ENCODE data around the gene CX3CR1. TPM values are rescaled to one million over a fixed set of nuclear protein-coding genes. Genes with fewer than 3 reads are reported as not detected.

The CX3CR1 gene
- total and polyA plus RNA-seq, 9 of the 15 experiments (the other 6 are each of a cell fraction or from before 2014, with no cell fraction given) = 0.03 to 0.21 TPM; not detected in 7

DNA sequence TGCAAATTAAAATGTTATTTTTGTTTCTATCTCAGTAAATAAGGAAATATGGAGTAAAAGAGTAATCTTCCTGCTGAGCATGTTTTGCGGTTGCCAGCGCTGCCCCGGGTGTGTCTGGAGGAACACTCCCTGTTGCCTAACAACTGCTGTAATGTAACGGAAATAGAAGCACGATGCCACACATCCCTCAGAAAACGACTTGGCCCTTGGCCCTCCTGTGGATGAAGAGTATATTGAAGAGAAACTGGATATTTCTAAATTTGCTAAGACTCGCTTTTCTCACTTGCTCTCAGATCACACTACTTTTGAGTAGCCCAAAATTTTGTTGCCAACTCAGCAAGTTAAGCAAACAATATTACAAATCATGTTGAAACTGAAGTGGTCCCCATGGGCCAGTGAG, 18.9 kb downstream of the CX3CR1 start (continued):
- TF ChIP-seq, protein P1, sequence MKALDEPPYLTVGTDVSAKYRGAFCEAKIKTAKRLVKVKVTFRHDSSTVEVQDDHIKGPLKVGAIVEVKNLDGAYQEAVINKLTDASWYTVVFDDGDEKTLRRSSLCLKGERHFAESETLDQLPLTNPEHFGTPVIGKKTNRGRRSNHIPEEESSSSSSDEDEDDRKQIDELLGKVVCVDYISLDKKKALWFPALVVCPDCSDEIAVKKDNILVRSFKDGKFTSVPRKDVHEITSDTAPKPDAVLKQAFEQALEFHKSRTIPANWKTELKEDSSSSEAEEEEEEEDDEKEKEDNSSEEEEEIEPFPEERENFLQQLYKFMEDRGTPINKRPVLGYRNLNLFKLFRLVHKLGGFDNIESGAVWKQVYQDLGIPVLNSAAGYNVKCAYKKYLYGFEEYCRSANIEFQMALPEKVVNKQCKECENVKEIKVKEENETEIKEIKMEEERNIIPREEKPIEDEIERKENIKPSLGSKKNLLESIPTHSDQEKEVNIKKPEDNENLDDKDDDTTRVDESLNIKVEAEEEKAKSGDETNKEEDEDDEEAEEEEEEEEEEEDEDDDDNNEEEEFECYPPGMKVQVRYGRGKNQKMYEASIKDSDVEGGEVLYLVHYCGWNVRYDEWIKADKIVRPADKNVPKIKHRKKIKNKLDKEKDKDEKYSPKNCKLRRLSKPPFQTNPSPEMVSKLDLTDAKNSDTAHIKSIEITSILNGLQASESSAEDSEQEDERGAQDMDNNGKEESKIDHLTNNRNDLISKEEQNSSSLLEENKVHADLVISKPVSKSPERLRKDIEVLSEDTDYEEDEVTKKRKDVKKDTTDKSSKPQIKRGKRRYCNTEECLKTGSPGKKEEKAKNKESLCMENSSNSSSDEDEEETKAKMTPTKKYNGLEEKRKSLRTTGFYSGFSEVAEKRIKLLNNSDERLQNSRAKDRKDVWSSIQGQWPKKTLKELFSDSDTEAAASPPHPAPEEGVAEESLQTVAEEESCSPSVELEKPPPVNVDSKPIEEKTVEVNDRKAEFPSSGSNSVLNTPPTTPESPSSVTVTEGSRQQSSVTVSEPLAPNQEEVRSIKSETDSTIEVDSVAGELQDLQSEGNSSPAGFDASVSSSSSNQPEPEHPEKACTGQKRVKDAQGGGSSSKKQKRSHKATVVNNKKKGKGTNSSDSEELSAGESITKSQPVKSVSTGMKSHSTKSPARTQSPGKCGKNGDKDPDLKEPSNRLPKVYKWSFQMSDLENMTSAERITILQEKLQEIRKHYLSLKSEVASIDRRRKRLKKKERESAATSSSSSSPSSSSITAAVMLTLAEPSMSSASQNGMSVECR (CRISPR knock-in tag; IDR thresholded peaks at IDR 0.05) = no peak
- TF ChIP-seq CHCHD3 (CRISPR knock-in tag; IDR thresholded peaks at IDR 0.05) = no peak
- TF ChIP-seq EWSR1 (IDR thresholded peaks at IDR 0.05; ENCODE audit: borderline replicate concordance, low read depth, partially characterized antibody) = no peak
- no peak for TF ChIP-seq ZNF785 (CRISPR knock-in tag; IDR thresholded peaks at IDR 0.05)
- TF ChIP-seq ZNF146 (CRISPR knock-in tag; IDR thresholded peaks at IDR 0.05; ENCODE audit: unreplicated experiment) = no peak
- no peak for TF ChIP-seq SIN3B (IDR thresholded peaks at IDR 0.05; ENCODE audit: low read depth)
- no peak for TF ChIP-seq NUFIP1 (IDR thresholded peaks at IDR 0.05; ENCODE audit: partially characterized antibody)
- no peak for TF ChIP-seq BRD4 (IDR thresholded peaks at IDR 0.05)
- TF ChIP-seq, protein P2, sequence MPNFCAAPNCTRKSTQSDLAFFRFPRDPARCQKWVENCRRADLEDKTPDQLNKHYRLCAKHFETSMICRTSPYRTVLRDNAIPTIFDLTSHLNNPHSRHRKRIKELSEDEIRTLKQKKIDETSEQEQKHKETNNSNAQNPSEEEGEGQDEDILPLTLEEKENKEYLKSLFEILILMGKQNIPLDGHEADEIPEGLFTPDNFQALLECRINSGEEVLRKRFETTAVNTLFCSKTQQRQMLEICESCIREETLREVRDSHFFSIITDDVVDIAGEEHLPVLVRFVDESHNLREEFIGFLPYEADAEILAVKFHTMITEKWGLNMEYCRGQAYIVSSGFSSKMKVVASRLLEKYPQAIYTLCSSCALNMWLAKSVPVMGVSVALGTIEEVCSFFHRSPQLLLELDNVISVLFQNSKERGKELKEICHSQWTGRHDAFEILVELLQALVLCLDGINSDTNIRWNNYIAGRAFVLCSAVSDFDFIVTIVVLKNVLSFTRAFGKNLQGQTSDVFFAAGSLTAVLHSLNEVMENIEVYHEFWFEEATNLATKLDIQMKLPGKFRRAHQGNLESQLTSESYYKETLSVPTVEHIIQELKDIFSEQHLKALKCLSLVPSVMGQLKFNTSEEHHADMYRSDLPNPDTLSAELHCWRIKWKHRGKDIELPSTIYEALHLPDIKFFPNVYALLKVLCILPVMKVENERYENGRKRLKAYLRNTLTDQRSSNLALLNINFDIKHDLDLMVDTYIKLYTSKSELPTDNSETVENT (CRISPR knock-in tag; IDR thresholded peaks at IDR 0.05) = no peak
- no peak for TF ChIP-seq ZNF668 (CRISPR knock-in tag; IDR thresholded peaks at IDR 0.05)
- TF ChIP-seq, protein P3, sequence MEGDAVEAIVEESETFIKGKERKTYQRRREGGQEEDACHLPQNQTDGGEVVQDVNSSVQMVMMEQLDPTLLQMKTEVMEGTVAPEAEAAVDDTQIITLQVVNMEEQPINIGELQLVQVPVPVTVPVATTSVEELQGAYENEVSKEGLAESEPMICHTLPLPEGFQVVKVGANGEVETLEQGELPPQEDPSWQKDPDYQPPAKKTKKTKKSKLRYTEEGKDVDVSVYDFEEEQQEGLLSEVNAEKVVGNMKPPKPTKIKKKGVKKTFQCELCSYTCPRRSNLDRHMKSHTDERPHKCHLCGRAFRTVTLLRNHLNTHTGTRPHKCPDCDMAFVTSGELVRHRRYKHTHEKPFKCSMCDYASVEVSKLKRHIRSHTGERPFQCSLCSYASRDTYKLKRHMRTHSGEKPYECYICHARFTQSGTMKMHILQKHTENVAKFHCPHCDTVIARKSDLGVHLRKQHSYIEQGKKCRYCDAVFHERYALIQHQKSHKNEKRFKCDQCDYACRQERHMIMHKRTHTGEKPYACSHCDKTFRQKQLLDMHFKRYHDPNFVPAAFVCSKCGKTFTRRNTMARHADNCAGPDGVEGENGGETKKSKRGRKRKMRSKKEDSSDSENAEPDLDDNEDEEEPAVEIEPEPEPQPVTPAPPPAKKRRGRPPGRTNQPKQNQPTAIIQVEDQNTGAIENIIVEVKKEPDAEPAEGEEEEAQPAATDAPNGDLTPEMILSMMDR (IDR thresholded peaks at IDR 0.05 in 2 of 3, conservative IDR thresholded peaks at IDR 0.05 in 1 of 3; ENCODE audit: insufficient read depth in 2 of 3, low read depth in 1 of 3, low read length in 3 of 3) = peak; percentile 30 to 55 (median 50); a peak in 3 of 6 replicates
- TF ChIP-seq NCOA4 (IDR thresholded peaks at IDR 0.05; ENCODE audit: partially characterized antibody) = no peak
- TF ChIP-seq SMARCA5 (IDR thresholded peaks at IDR 0.05) = no peak
- TF ChIP-seq, protein P4, sequence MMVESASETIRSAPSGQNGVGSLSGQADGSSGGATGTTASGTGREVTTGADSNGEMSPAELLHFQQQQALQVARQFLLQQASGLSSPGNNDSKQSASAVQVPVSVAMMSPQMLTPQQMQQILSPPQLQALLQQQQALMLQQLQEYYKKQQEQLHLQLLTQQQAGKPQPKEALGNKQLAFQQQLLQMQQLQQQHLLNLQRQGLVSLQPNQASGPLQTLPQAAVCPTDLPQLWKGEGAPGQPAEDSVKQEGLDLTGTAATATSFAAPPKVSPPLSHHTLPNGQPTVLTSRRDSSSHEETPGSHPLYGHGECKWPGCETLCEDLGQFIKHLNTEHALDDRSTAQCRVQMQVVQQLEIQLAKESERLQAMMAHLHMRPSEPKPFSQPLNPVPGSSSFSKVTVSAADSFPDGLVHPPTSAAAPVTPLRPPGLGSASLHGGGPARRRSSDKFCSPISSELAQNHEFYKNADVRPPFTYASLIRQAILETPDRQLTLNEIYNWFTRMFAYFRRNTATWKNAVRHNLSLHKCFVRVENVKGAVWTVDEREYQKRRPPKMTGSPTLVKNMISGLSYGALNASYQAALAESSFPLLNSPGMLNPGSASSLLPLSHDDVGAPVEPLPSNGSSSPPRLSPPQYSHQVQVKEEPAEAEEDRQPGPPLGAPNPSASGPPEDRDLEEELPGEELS (CRISPR knock-in tag; IDR thresholded peaks at IDR 0.05; ENCODE audit: borderline replicate concordance) = no peak
- TF ChIP-seq, protein P5, sequence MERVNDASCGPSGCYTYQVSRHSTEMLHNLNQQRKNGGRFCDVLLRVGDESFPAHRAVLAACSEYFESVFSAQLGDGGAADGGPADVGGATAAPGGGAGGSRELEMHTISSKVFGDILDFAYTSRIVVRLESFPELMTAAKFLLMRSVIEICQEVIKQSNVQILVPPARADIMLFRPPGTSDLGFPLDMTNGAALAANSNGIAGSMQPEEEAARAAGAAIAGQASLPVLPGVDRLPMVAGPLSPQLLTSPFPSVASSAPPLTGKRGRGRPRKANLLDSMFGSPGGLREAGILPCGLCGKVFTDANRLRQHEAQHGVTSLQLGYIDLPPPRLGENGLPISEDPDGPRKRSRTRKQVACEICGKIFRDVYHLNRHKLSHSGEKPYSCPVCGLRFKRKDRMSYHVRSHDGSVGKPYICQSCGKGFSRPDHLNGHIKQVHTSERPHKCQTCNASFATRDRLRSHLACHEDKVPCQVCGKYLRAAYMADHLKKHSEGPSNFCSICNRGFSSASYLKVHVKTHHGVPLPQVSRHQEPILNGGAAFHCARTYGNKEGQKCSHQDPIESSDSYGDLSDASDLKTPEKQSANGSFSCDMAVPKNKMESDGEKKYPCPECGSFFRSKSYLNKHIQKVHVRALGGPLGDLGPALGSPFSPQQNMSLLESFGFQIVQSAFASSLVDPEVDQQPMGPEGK (CRISPR knock-in tag; IDR thresholded peaks at IDR 0.05; ENCODE audit: borderline replicate concordance) = no peak
- TF ChIP-seq PPARD (CRISPR knock-in tag; IDR thresholded peaks at IDR 0.05) = no peak
